SK-N-SH treated with all-trans-retinoic acid at 6 μM for 48 hours (cell line): ENCODE measurements around the gene TRRAP.

ENCODE experiments used
- ATAC-seq: fragments of 200-7000 bp; cut with Tn5 transposase; 3 replicates; pipeline ENCODE4 v1.9.1; 2020; ENCODE audit warnings: mild to moderate bottlenecking, moderate library complexity
- ARNTL ChIP-seq: fragments of 450-650 bp; formaldehyde crosslinking; IDR thresholded peaks from 2 replicates; pipeline ENCODE4 v1.5.0; 2020; ENCODE audit warnings: low read depth, mild to moderate bottlenecking, moderate library complexity, borderline replicate concordance
- CREB5 ChIP-seq: fragments of 250-450 bp; sonication (Bioruptor Pico); IDR thresholded peaks from 2 replicates; pipeline ENCODE4 v1.5.1; 2020; ENCODE audit warnings: low read depth, mild to moderate bottlenecking, moderate library complexity
- CSRNP3 ChIP-seq: fragments of 250-450 bp; sonication (Bioruptor Pico); IDR thresholded peaks from 2 replicates; pipeline ENCODE4 v1.5.1; 2021; ENCODE audit warnings: mild to moderate bottlenecking, moderate library complexity
- ESRRG ChIP-seq: fragments of 250-450 bp; sonication (Bioruptor Pico); IDR thresholded peaks from 2 replicates; pipeline ENCODE4 v1.6.1; 2021; ENCODE audit warnings: mild to moderate bottlenecking
- GLIS3 ChIP-seq: fragments of 250-450 bp; sonication (Bioruptor Pico); IDR thresholded peaks from 2 replicates; pipeline ENCODE4 v1.5.0; 2020; ENCODE audit warnings: mild to moderate bottlenecking, moderate library complexity
- ISL1 ChIP-seq: fragments of 250-450 bp; sonication (Bioruptor Pico); IDR thresholded peaks from 2 replicates; pipeline ENCODE4 v2.1.2; 2022; ENCODE audit warnings: mild to moderate bottlenecking, moderate library complexity
- PATZ1 ChIP-seq: fragments of 250-450 bp; sonication (Bioruptor Pico); IDR thresholded peaks from 2 replicates; pipeline ENCODE4 v1.8.0; 2020; ENCODE audit warnings: mild to moderate bottlenecking, moderate library complexity, borderline replicate concordance
- POU6F1 ChIP-seq: fragments of 250-450 bp; sonication (Bioruptor Pico); IDR thresholded peaks from 2 replicates; pipeline ENCODE4 v1.8.0; 2021; ENCODE audit warnings: low read depth, mild to moderate bottlenecking, moderate library complexity, borderline replicate concordance
- PPARA ChIP-seq: fragments of 250-450 bp; sonication (Bioruptor Pico); IDR thresholded peaks from 2 replicates; pipeline ENCODE4 v1.5.0; 2020; ENCODE audit warnings: mild to moderate bottlenecking, borderline replicate concordance
- RARB ChIP-seq: fragments of 250-450 bp; sonication (Bioruptor Pico); IDR thresholded peaks from 2 replicates; pipeline ENCODE4 v1.8.0; 2021; ENCODE audit warnings: mild to moderate bottlenecking, moderate library complexity
- SNAI2 ChIP-seq: fragments of 250-450 bp; sonication (Bioruptor Pico); IDR thresholded peaks from 2 replicates; pipeline ENCODE4 v1.5.0; 2020; ENCODE audit warnings: mild to moderate bottlenecking, moderate library complexity
- TCF4 ChIP-seq: fragments of 250-450 bp; sonication (Bioruptor Pico); IDR thresholded peaks from 2 replicates; pipeline ENCODE4 v1.8.0; 2021; ENCODE audit warnings: mild to moderate bottlenecking, moderate library complexity, borderline replicate concordance
- TOX ChIP-seq: fragments of 250-450 bp; sonication (Bioruptor Pico); IDR thresholded peaks from 2 replicates; pipeline ENCODE4 v1.8.0; 2021; ENCODE audit warnings: mild to moderate bottlenecking, moderate library complexity, borderline replicate concordance
- ZC3H10 ChIP-seq: fragments of 250-450 bp; sonication (Bioruptor Pico); IDR thresholded peaks from 2 replicates; pipeline ENCODE4 v1.5.1; 2021; ENCODE audit warnings: mild to moderate bottlenecking, moderate library complexity
- ZFP30 ChIP-seq: fragments of 450-650 bp; formaldehyde crosslinking; IDR thresholded peaks from 2 replicates; pipeline ENCODE4 v1.5.0; 2022; ENCODE audit warnings: mild to moderate bottlenecking, moderate library complexity
- ZNF565 ChIP-seq: fragments of 450-650 bp; formaldehyde crosslinking; conservative IDR thresholded peaks from 2 replicates; pipeline ENCODE4 v1.5.0; 2020; ENCODE audit warnings: low read depth, mild to moderate bottlenecking, moderate library complexity
- ZNF70 ChIP-seq: fragments of 450-650 bp; formaldehyde crosslinking; IDR thresholded peaks from 2 replicates; pipeline ENCODE4 v1.5.0; 2020; ENCODE audit warnings: mild to moderate bottlenecking, moderate library complexity
- ZNF8 ChIP-seq: fragments of 450-650 bp; formaldehyde crosslinking; IDR thresholded peaks from 2 replicates; pipeline ENCODE4 v1.5.0; 2020; ENCODE audit warnings: mild to moderate bottlenecking, moderate library complexity

Gene TRRAP

GRCh38 chr7:99012722-99013121 is 134.4 kb downstream of the TRRAP start (continued):
- no peak for TF ChIP-seq CSRNP3 (CRISPR knock-in tag)

GRCh38 chr7:99013266-99014112 is 135.2 kb downstream of the TRRAP start:
- no peak for TF ChIP-seq ZC3H10 (CRISPR knock-in tag)
- no peak for TF ChIP-seq POU6F1
- no peak for TF ChIP-seq SNAI2 (CRISPR knock-in tag)
- TF ChIP-seq PPARA = no peak
- no peak; the same call in 1 of the 3 replicates for ATAC-seq

- no peak; the same call in 2 of the 3 replicates for ATAC-seq
- TF ChIP-seq ZNF8 (CRISPR knock-in tag) = no peak
Measured at GRCh38 chr7:99014113-99014985, 136.0 kb downstream of the TRRAP start.

GRCh38 chr7:99016196-99016595 is 137.9 kb downstream of the TRRAP start:
- TF ChIP-seq CREB5 (CRISPR knock-in tag) (no peak), ZFP30 (CRISPR knock-in tag) (no peak), ZNF565 (CRISPR knock-in tag) (no peak), ESRRG (CRISPR knock-in tag) (no peak), TCF4 (CRISPR knock-in tag) (no peak), ZNF8 (CRISPR knock-in tag) (no peak), SNAI2 (CRISPR knock-in tag) (no peak), RARB (CRISPR knock-in tag) (no peak), ARNTL (CRISPR knock-in tag) (no peak), POU6F1 (no peak), ZNF70 (CRISPR knock-in tag) (no peak)
- ATAC-seq = no peak

GRCh38 chr7:99019523-99020412 is 141.4 kb downstream of the TRRAP start:
- ATAC-seq = no peak
- TF ChIP-seq ZNF8 (CRISPR knock-in tag) = no peak
- TF ChIP-seq ZNF70 (CRISPR knock-in tag) = no peak
- TF ChIP-seq GLIS3 (CRISPR knock-in tag) = no peak
- no peak for TF ChIP-seq ISL1 (CRISPR knock-in tag)
- no peak for TF ChIP-seq SNAI2 (CRISPR knock-in tag)
- no peak for TF ChIP-seq PPARA
- no peak for TF ChIP-seq CSRNP3 (CRISPR knock-in tag)
- TF ChIP-seq POU6F1 = no peak
- TF ChIP-seq PATZ1 (CRISPR knock-in tag) = no peak
- TF ChIP-seq TOX (CRISPR knock-in tag) = no peak
- TF ChIP-seq TCF4 (CRISPR knock-in tag) = no peak
- no peak for TF ChIP-seq ZFP30 (CRISPR knock-in tag)
